Breast epithelium (tissue), 4 donors: ENCODE results near the gene WTAP. TPM values are rescaled to one million over a fixed set of nuclear protein-coding genes. Genes with fewer than 3 reads are reported as not detected.
"Not testable (repeated sequence)": the region's sequence is repeated elsewhere in the genome, so short reads cannot be mapped to it uniquely, and the experiment has no call there.

Experiments used
- DNase-seq, 2 donors: peaks; one replicate each; pipeline ENCODE4 v3.0.0-alpha.2; 2019; ENCODE audit warnings: low spot score in 2 of 2
- H3K27ac ChIP-seq, 2 donors: fragments of 200-600 bp; sonication (generic) in 1 of 2; one replicate each; pipeline ENCODE4 v1.5.1; 2016 to 2019; ENCODE audit warnings: mild to moderate bottlenecking in 1 of 2
- H3K27me3 ChIP-seq, 2 donors: fragments of 200-600 bp; sonication (generic) in 1 of 2; one replicate each; pipeline versions ENCODE4 v1.5.1 to v1.6.0; 2017 to 2019; ENCODE audit warnings: control low read depth in 1 of 2, mild to moderate bottlenecking in 1 of 2
- H3K36me3 ChIP-seq: fragments of 200-600 bp; one replicate; pipeline ENCODE4 v1.5.1; 2019
- H3K4me1 ChIP-seq, 2 donors: fragments of 200-600 bp; sonication (generic); one replicate each; pipeline ENCODE4 v1.5.1; 2016 to 2019; ENCODE audit warnings: control low read depth in 1 of 2
- H3K4me3 ChIP-seq, 3 donors: fragments of 200-600 bp; sonication (generic); 1 replicate in 2 of 3; 2 replicates in 1 of 3; pipeline ENCODE4 v1.5.1; 2016 to 2019; ENCODE audit warnings: mild to moderate bottlenecking in 3 of 3, moderate library complexity in 2 of 3
- H3K9me3 ChIP-seq, 2 donors: fragments of 200-600 bp; sonication (generic) in 1 of 2; one replicate each; pipeline ENCODE4 v1.5.1; 2016 to 2019; ENCODE audit warnings: control low read depth in 1 of 2
- CTCF ChIP-seq, 3 donors: fragments of 450-650 bp; IDR thresholded peaks; one replicate each; pipeline ENCODE4 v1.5.1; 2016 to 2017; ENCODE audit warnings: antibody characterized with exemption in 3 of 3, mild to moderate bottlenecking in 3 of 3, moderate library complexity in 3 of 3
- POLR2A ChIP-seq: fragments of 450-650 bp; IDR thresholded peaks from one replicate; pipeline ENCODE4 v1.6.1; 2016; ENCODE audit warnings: antibody characterized with exemption, mild to moderate bottlenecking, moderate library complexity
- POLR2AphosphoS5 ChIP-seq, 3 donors: sonication (generic); formaldehyde crosslinking; IDR thresholded peaks; one replicate each; pipeline ENCODE4 v1.6.1; 2017; ENCODE audit warnings: antibody characterized with exemption in 3 of 3
- intact Hi-C: fragments of 100-400 bp; cut with DNase I; formaldehyde crosslinking; loops from one replicate; pipeline ENCODE4 v1.15.1; 2023; ENCODE audit warnings: low total_unique reads
- total RNA-seq, 3 donors: library from RNA; depleted of rRNA; stranded (reverse); fragments of >200 nt; gene quantifications; one replicate each; pipeline ENCODE4 v1.1.0, GENCODE V29; 2016

Gene WTAP
- total RNA-seq, 3 donors from 2014 or later, result 115 to 153 (median 116) TPM

- TF ChIP-seq POLR2AphosphoS5 (IDR thresholded peaks at IDR 0.05), result no peak
- no peak for TF ChIP-seq CTCF (IDR thresholded peaks at IDR 0.05)
- TF ChIP-seq POLR2A, result no peak
- peak overlapping the region in 1 of 3 donors; percentile 95 for H3K4me3 ChIP-seq
- no peak overlapping the region for H3K27ac ChIP-seq
- intact Hi-C loops, result no loop called here
- no peaks in the 10 kb centered on the region for H3K27me3 ChIP-seq
- no peak for DNase-seq
- H3K36me3 ChIP-seq, result peaks cover 6% of the 10 kb centered on the region
- H3K9me3 ChIP-seq, result no peaks in the 10 kb centered on the region
- H3K4me1 ChIP-seq, result peaks cover 0 to 6% of the 10 kb centered on the region in 2 donors
Observed at GRCh38 chr6:159686040-159686439, 41.3 kb upstream of the WTAP start.

- intact Hi-C loops, result no loop called here
- Histone ChIP-seq H3K9me3 (no peaks in the 10 kb centered on the region), H3K27me3 (no peaks in the 10 kb centered on the region), H3K36me3 (peaks cover 6% of the 10 kb centered on the region), H3K4me1 (peaks cover 0 to 6% of the 10 kb centered on the region in 2 donors), H3K4me3 (peak overlapping the region in 2 of 3 donors; percentile 94 to 95), H3K27ac (no peak overlapping the region)
- DNase-seq, result no peak
- TF ChIP-seq CTCF (IDR thresholded peaks at IDR 0.05), result no peak
- TF ChIP-seq POLR2AphosphoS5 (IDR thresholded peaks at IDR 0.05), result no peak
- no peak for TF ChIP-seq POLR2A
Observed at GRCh38 chr6:159686703-159687102, 40.6 kb upstream of the WTAP start.

- TF ChIP-seq POLR2AphosphoS5 (IDR thresholded peaks at IDR 0.05) (peak in 1 of 3 donors; percentile 0), POLR2A (no peak), CTCF (IDR thresholded peaks at IDR 0.05) (no peak)
- H3K27me3 ChIP-seq, result no peaks in the 10 kb centered on the region
- H3K27ac ChIP-seq, result no peak overlapping the region
- DNase-seq, result no peak
- no peaks in the 10 kb centered on the region for H3K9me3 ChIP-seq
- H3K4me3 ChIP-seq, result peak overlapping the region in 2 of 3 donors; percentile 94 to 95
- peaks cover 0 to 6% of the 10 kb centered on the region in 2 donors for H3K4me1 ChIP-seq
- peaks cover 6% of the 10 kb centered on the region for H3K36me3 ChIP-seq
- intact Hi-C loops, result no loop called here
Observed at GRCh38 chr6:159687341-159687740, 40.0 kb upstream of the WTAP start.

- DNase-seq, result no peak
- no peaks in the 10 kb centered on the region for H3K36me3 ChIP-seq
- H3K27ac ChIP-seq, result no peak overlapping the region
- peak overlapping the region in 2 of 3 donors; percentile 94 to 95 for H3K4me3 ChIP-seq
- no peaks in the 10 kb centered on the region for H3K27me3 ChIP-seq
- TF ChIP-seq POLR2AphosphoS5 (IDR thresholded peaks at IDR 0.05) (no peak), CTCF (IDR thresholded peaks at IDR 0.05) (no peak), POLR2A (no peak)
- peaks cover 0 to 6% of the 10 kb centered on the region in 2 donors for H3K4me1 ChIP-seq
- intact Hi-C loops, result no loop called here
- no peaks in the 10 kb centered on the region for H3K9me3 ChIP-seq
Observed at GRCh38 chr6:159688266-159688905, 38.9 kb upstream of the WTAP start.

GRCh38 chr6:159689001-159689400 lies 38.3 kb upstream of the WTAP start:
- Histone ChIP-seq H3K27ac (peak overlapping the region; percentile 10 to 29), H3K36me3 (no peaks in the 10 kb centered on the region), H3K4me1 (peaks cover 0 to 8% of the 10 kb centered on the region in 2 donors), H3K27me3 (no peaks in the 10 kb centered on the region), H3K4me3 (peak overlapping the region; percentile 20 to 95 (median 94)), H3K9me3 (no peaks in the 10 kb centered on the region)
- no peak for DNase-seq
- intact Hi-C loops, result no loop called here
- TF ChIP-seq CTCF (IDR thresholded peaks at IDR 0.05) (no peak), POLR2AphosphoS5 (IDR thresholded peaks at IDR 0.05) (peak in 1 of 3 donors; percentile 71)

- H3K4me1 ChIP-seq, result peaks cover 0 to 11% of the 10 kb centered on the region in 2 donors
- not testable (repeated sequence) for H3K27me3 ChIP-seq, DNase-seq, H3K9me3 ChIP-seq, H3K27ac ChIP-seq, H3K36me3 ChIP-seq
- H3K4me3 ChIP-seq, result peak overlapping the region; percentile 20 to 95 (median 94)
- intact Hi-C loops, result loop anchor here (5.0 kb wide), 1 partner anchor 97 kb away; the partner anchor contains the start of gene TCP1
Observed at GRCh38 chr6:159690135-159690534, 37.2 kb upstream of the WTAP start.
